RWPE1 (cell line): ENCODE data around the gene SGCA.

Experiments
- CTCF ChIA-PET: fragments of 350-600 bp; sonication (Branson Sonifier 250); formaldehyde crosslinking; extraction: SDS; loops from one replicate; lab custom pipeline; 2021; lab: Yijun Ruan, JAX
- POLR2A ChIA-PET: fragments of 400-600 bp; formaldehyde crosslinking; extraction: SDS; loops from one replicate; lab custom pipeline; 2020; ENCODE audit warnings: antibody characterized with exemption; ENCODE audit not compliant: low non-redundant PET; lab: Yijun Ruan, JAX
- DNase-seq: peaks from one replicate; pipeline ENCODE4 v3.0.0; 2012; ENCODE audit warnings: low spot score
- H3K27ac ChIP-seq: fragments of 450-650 bp; 2 replicates; pipeline ENCODE4 v1.5.1; 2017
- TF ChIP-seq, protein P1 (sequence below): fragments of 450-650 bp; conservative IDR thresholded peaks from 2 replicates; pipeline ENCODE4 v1.5.1; 2017; ENCODE audit warnings: low read depth, mild to moderate bottlenecking

The SGCA gene

DNA sequence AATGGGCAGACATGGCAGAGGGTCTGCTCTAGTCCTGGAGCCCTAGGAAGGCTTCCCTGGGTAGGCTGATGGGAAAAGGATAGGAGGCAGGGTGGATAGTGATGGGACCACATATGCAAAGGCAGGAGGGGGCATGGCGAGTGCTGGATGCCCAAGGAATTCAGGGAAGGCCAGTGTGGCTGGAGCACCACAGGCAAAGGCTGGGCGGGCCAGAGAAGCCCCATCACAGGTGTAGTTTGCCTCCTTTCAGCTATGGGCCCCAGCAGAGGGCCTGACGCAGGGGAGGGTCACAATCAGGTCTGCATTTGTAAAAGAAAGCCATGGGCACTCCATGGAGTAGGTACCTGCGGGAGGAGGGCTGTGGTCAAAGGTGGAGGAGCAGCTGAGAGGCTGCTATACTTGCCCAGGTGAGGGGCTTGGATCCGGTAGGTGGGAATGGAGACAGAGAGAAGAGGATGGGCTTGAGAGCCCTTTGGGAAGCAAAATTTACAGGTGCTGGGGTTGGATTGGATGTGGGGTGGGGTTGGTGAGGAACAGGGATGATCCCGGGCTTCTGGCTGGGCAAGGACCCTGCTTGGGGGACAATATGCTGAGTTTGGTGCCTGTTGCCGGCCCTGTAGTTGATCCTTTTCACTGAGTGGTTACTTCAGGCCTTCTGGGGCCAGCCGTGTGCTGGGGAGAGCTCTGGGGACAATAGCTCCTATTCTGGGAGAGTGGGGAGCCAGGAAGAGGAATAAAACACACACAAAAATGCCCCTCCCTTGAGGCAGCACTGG is 42.2 kb downstream of the SGCA start:
- H3K27ac ChIP-seq = peak overlapping the region; percentile 11; the same call in 1 of the 2 replicates
- no peak for DNase-seq
- TF ChIP-seq, protein P1, sequence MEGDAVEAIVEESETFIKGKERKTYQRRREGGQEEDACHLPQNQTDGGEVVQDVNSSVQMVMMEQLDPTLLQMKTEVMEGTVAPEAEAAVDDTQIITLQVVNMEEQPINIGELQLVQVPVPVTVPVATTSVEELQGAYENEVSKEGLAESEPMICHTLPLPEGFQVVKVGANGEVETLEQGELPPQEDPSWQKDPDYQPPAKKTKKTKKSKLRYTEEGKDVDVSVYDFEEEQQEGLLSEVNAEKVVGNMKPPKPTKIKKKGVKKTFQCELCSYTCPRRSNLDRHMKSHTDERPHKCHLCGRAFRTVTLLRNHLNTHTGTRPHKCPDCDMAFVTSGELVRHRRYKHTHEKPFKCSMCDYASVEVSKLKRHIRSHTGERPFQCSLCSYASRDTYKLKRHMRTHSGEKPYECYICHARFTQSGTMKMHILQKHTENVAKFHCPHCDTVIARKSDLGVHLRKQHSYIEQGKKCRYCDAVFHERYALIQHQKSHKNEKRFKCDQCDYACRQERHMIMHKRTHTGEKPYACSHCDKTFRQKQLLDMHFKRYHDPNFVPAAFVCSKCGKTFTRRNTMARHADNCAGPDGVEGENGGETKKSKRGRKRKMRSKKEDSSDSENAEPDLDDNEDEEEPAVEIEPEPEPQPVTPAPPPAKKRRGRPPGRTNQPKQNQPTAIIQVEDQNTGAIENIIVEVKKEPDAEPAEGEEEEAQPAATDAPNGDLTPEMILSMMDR = no peak
- ChIA-PET POLR2A (interaction anchor here (0.6 kb wide), 1 partner anchor 158 kb away, joined by 5 read pairs; no protein-coding TSS in a partner anchor), CTCF (interaction anchor here (0.9 to 1.4 kb wide), 2 partner anchors 64 to 90 kb away, joined by 3 to 4 read pairs; no protein-coding TSS in a partner anchor)

DNA sequence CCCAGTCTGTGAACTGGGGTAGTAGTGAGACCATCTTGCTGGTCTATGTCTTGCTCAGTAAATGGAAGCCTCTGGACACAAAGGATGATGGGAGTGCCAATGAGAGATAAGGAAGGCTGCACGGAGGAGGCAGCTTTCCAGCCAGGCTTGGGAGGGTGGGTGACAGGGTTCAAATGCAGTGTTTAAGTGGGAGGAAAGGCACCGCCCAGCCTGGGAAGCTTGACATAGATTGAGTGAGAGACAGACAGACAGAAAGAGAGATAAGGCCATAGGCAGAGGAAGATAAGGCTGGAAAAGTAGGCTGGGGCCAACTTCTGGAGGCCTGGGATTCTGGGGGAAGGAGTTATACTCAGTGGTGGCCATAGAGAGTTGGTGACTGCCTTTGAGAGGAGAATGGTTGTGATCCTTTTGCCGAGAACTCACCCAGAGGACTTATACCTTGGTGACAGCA is 42.8 kb downstream of the SGCA start:
- ChIA-PET CTCF (interaction anchor here (0.9 to 1.4 kb wide), 2 partner anchors 63 to 89 kb away, joined by 3 to 4 read pairs; no protein-coding TSS in a partner anchor), POLR2A (no interaction called here)
- peak overlapping the region; percentile 11; the same call in 1 of the 2 replicates for H3K27ac ChIP-seq
- TF ChIP-seq, protein P1 = no peak
- DNase-seq = no peak

DNA sequence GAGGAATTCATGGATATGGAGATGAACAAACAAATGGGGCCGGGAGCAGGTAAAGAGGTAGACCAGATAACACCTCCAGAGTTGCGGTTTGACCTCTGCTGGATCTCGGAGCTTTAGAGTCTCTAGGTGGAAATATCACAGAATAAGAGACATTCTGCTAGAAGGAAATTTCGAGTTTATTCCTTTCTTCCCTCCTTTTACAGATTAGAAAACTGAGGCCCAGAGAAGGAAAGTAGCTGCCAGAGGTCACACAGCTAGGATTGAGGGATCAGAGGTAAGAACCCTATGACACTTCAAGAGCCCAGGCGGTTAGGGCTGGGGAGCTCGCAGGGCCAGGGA is 43.3 kb downstream of the SGCA start:
- DNase-seq = no peak
- peak overlapping the region; percentile 67 for H3K27ac ChIP-seq
- POLR2A ChIA-PET = no interaction called here
- TF ChIP-seq, protein P1 = no peak
- CTCF ChIA-PET = no interaction called here

DNA sequence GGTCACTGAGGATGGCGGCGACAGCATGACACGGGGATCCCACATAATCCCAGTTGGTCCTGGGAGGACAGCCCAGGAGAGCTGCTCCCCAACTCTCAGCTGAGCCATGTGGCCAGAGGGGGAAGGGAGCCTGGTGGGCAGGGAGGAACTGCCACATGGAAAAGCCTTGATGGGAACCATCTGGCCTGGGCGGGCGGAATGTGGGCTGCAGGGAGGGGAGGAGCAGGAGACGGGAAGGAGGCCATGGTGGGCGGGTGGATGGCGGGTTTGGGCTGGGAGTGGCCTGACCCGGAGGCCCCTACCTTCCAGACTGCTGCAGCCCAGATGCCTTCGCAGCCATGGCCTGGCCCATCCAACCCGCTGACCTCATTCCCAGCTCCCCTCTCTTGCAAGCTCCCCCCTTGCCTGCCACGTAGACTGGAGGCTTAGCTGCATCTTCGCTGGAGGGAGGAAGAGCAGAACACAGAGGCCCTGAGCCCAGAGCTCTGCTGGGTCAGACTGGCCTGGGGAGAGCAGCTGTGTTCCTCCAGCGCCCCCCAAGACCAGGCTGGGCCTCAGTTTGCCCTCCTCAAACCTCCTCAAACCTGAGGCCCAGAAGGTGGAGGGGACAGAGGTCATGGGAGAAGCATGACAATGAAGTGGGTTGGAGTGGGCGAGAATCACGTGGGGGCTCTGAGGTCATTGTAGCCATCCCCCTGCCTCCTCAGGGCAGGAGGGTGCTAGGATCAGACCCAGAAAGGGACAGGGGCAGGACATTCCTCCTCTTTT is 43.9 kb downstream of the SGCA start:
- TF ChIP-seq, protein P1 = no peak
- POLR2A ChIA-PET = no interaction called here
- CTCF ChIA-PET = no interaction called here
- DNase-seq = no peak
- H3K27ac ChIP-seq = peak overlapping the region; percentile 67

DNA sequence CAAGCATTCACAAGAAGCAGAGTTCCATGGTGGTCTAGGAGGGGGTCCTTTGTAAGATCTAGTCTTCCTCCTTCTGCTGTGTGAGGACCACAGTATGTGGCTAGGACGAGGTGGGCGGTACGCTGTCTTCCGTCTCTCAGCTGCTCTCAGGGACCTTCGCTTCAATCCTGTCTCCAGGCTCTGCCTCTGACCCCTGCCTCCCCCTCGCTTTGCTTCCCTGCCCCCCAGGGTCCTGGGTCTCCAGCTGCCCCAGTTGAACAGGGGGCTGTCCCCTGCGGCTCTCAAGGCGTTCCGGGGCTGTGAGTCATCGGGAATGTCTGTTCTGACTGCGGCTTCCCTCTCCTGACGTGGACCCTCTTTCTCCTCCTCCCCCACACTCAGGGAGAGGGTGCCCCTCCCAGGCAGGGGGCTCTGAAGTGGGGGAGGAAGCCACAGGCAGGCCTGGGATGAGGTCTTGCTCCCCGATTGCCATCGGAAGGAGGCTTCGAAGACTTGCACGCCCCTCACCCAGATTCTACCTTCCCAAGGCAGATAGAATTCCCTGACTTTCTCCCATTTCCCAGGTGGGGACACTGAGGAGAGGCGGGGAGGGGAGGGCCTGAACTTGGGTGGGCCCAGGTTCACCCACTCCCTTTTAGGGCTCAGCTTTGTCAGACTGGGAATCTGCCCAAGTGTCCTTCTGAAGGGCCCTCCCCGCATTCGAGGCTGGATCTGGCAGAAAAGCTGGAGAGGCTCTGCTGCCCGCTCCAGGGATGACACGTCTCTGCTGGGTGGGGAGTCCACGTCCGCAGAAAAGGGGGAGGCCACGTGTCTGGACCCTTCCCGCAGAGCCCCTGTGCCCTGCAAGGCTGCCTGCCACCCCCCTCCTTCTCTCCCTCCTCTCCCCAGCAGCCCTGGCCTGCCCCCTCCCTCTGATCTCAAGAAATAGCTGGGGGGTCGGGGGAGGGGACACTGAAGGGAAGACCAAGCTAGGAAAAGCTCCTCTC is 44.7 kb downstream of the SGCA start:
- H3K27ac ChIP-seq = peak overlapping the region; percentile 67
- TF ChIP-seq, protein P1 = no peak
- ChIA-PET POLR2A (interaction anchor here (0.6 kb wide), 1 partner anchor 36 kb away, joined by 5 read pairs; no protein-coding TSS in a partner anchor), CTCF (interaction anchor here (0.6 to 0.9 kb wide), 2 partner anchors 45 to 63 kb away, joined by 3 to 4 read pairs; partner anchors contain the start of gene SGCA)
- DNase-seq = peak; percentile 78
